HG03066 (cell line): Measurements from ENCODE around the gene TCEA2.

ENCODE experiments used
- ATAC-seq: cut with Tn5 transposase; IDR thresholded peaks from one replicate; pipeline ENCODE4 v1.9.1; 2021; ENCODE audit warnings: low read depth; ENCODE audit not compliant: unreplicated experiment

Gene TCEA2

DNA sequence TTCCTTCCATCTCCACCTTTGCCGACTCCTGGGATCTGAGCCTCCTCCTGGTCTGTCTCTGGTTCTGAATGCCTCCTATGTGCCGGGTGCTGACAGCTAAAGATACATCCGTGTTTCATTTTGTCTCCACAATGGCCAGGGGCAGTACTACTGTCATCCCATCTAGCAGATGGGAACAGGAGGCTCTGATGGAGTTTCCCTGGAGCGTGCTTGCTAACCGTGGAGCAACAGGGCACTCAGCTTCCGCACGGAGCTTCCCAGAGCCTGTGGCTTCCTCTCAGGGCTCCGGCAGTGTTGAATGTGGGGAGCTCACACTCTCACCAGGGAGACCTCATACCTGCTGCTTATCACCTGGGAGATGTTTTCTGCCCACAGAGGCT lies 56.3 kb downstream of the TCEA2 start:
- no peak for ATAC-seq

DNA sequence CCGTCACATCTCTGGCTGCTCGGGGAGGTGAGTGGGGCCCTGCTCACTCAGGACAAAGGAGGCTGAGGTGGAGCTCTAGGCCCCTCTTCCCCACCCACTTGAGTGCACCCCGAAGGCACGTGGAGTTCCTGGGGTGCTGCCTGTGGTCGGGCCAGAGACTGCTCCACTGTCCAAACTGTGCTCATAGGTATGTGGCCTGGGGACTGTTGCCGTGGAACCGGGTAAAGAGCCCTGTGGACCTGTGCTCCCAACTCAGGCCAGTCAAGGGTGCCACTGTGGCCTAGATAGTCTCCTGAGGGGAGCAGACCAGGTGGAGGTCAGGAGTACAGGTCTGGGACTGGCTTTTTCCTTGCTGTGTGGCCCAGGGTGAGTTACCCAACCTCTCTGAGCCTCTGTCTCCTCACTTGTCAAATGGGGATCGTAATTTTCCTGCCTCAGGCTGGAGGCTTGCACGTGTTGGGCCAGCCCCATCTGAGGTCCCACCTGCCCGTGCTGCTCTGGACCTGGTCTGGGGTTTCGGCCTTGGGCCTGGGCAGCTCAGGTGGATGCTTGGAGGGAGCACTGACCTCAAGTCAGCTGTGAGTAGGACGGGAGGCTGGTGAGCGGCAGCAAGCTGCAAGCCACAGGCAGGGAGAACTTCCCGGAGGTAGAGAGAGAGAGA lies 56.8 kb downstream of the TCEA2 start:
- no peak for ATAC-seq

DNA sequence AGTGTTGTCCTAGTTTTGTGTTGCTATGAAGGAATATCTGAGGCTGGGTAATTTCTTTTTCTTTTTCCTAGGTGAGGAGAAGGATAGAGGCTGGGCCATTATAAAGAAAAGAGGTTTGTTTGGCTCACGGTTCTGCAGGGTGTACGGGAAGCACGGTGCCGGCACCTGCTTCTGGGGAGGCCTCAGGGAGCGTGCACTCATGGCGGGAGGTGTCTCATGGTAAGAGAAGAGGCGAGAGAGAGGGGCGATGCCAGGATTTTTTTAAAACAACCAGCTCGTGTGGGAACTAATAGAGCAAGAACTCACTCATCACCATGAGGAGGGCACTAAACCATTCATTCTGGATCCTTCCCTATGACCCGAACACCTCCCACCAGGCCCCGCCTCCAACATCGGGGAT lies 58.6 kb downstream of the TCEA2 start:
- ATAC-seq = no peak
